GM21825 (cell line): ENCODE results near the gene PARM1.

Source experiments
- ATAC-seq: cut with Tn5 transposase; IDR thresholded peaks from one replicate; pipeline ENCODE4 v1.9.1; 2021; ENCODE audit warnings: mild to moderate bottlenecking, moderate library complexity; ENCODE audit not compliant: unreplicated experiment

The PARM1 gene

GRCh38 chr4:74932832-74933561 lies at the start of gene PARM1:
PARM1 (plus strand) TSS chr4:74933116; CDS start chr4:74933328, 212 bp downstream.
- peak; percentile 85 for ATAC-seq

- ATAC-seq: no peak
Measured at GRCh38 chr4:74884266-74884665, 48.6 kb upstream of the PARM1 start.

GRCh38 chr4:74886484-74886883 lies 46.4 kb upstream of the PARM1 start:
- no peak for ATAC-seq

- no peak for ATAC-seq
Measured at GRCh38 chr4:74890341-74890740, 42.6 kb upstream of the PARM1 start.

GRCh38 chr4:74891037-74891436 lies 41.9 kb upstream of the PARM1 start:
- no peak for ATAC-seq

- ATAC-seq: no peak
Measured at GRCh38 chr4:74893171-74893570, 39.7 kb upstream of the PARM1 start.

- no peak for ATAC-seq
Measured at GRCh38 chr4:74896595-74896994, 36.3 kb upstream of the PARM1 start.

- no peak for ATAC-seq
Measured at GRCh38 chr4:74897386-74897785, 35.5 kb upstream of the PARM1 start.

GRCh38 chr4:74900862-74901261 lies 32.1 kb upstream of the PARM1 start:
- ATAC-seq: no peak

GRCh38 chr4:74904509-74905065 lies 28.3 kb upstream of the PARM1 start:
- ATAC-seq: no peak

- ATAC-seq: no peak
Measured at GRCh38 chr4:74906771-74907170, 26.1 kb upstream of the PARM1 start.

- peak; percentile 79 for ATAC-seq
Measured at GRCh38 chr4:74919783-74920182, 13.1 kb upstream of the PARM1 start.

- no peak for ATAC-seq
Measured at GRCh38 chr4:74920704-74921103, 12.2 kb upstream of the PARM1 start.

GRCh38 chr4:74921490-74921889 lies 11.4 kb upstream of the PARM1 start:
- no peak for ATAC-seq

GRCh38 chr4:74926007-74926406 lies 6.9 kb upstream of the PARM1 start:
- ATAC-seq: no peak

GRCh38 chr4:74930162-74930561 lies 2.8 kb upstream of the PARM1 start:
- ATAC-seq: no peak

GRCh38 chr4:74931376-74931775 lies 1.5 kb upstream of the PARM1 start:
- ATAC-seq: no peak

- ATAC-seq: no peak
Measured at GRCh38 chr4:74932010-74932409, 906 bp upstream of the PARM1 start.

- no peak for ATAC-seq
Measured at GRCh38 chr4:74933562-74934015, 673 bp downstream of the PARM1 start.

GRCh38 chr4:74934016-74934831 lies 1.3 kb downstream of the PARM1 start:
- no peak for ATAC-seq

- no peak for ATAC-seq
Measured at GRCh38 chr4:74934888-74935287, 2.0 kb downstream of the PARM1 start.

GRCh38 chr4:74941123-74941522 lies 8.2 kb downstream of the PARM1 start:
- ATAC-seq: no peak
